OCI-LY1 (cell line): Measurements from ENCODE around the gene SCNN1B.

Source experiments
- H2AFZ ChIP-seq: fragments of 200-600 bp; sonication (generic), shearing (Covaris generic); 2 replicates; pipeline ENCODE4 v1.6.0; 2014; ENCODE audit warnings: antibody characterized with exemption, mild to moderate bottlenecking, low read length
- H3F3A ChIP-seq: fragments of 200-600 bp; sonication (generic), shearing (Covaris generic); 2 replicates; pipeline ENCODE4 v1.6.0; 2014; ENCODE audit warnings: mild to moderate bottlenecking, antibody characterized with exemption, low read length, moderate library complexity; ENCODE audit not compliant: insufficient read depth
- H3K27ac ChIP-seq: fragments of 200-600 bp; sonication (generic); 2 replicates; pipeline ENCODE4 v1.5.1; 2014; ENCODE audit warnings: low read length, mixed run types, mild to moderate bottlenecking, low read depth; ENCODE audit not compliant: poor library complexity, severe bottlenecking
- H3K27me3 ChIP-seq: fragments of 200-600 bp; sonication (generic); 2 replicates; pipeline ENCODE4 v1.6.0; 2014; ENCODE audit warnings: antibody characterized with exemption, mild to moderate bottlenecking, low read length, moderate library complexity; ENCODE audit not compliant: insufficient read depth
- H3K36me3 ChIP-seq: fragments of 200-600 bp; sonication (generic); 2 replicates; pipeline ENCODE4 v1.6.1; 2014; ENCODE audit warnings: mild to moderate bottlenecking, antibody characterized with exemption, low read length, moderate library complexity, mixed read lengths; ENCODE audit not compliant: insufficient read depth
- H3K4me1 ChIP-seq: fragments of 200-600 bp; sonication (generic); 2 replicates; pipeline ENCODE4 v1.5.1; 2014; ENCODE audit warnings: mild to moderate bottlenecking, low read length, moderate library complexity; ENCODE audit not compliant: insufficient read depth, severe bottlenecking
- H3K4me2 ChIP-seq: fragments of 200-600 bp; sonication (generic), shearing (Covaris generic); 2 replicates; pipeline ENCODE4 v1.6.1; 2014; ENCODE audit warnings: low read length
- H3K4me3 ChIP-seq: fragments of 200-600 bp; sonication (generic); 2 replicates; pipeline ENCODE4 v1.5.1; 2014; ENCODE audit warnings: low read length, low read depth, mild to moderate bottlenecking, mixed read lengths; ENCODE audit not compliant: poor library complexity, severe bottlenecking
- H3K79me2 ChIP-seq: fragments of 200-600 bp; shearing (Covaris generic); 2 replicates; pipeline ENCODE4 v1.6.1; 2016; ENCODE audit warnings: mixed run types, low read length, mixed read lengths; ENCODE audit not compliant: insufficient read depth
- H3K9ac ChIP-seq: fragments of 200-600 bp; sonication (generic), shearing (Covaris generic); 2 replicates; pipeline ENCODE4 v1.6.1; 2014; ENCODE audit warnings: mild to moderate bottlenecking, low read length, mixed read lengths
- H3K9me2 ChIP-seq: fragments of 200-600 bp; sonication (generic), shearing (Covaris generic); 2 replicates; pipeline ENCODE4 v1.6.1; 2014; ENCODE audit warnings: low read depth, mild to moderate bottlenecking, low read length, mixed read lengths
- H3K9me3 ChIP-seq: fragments of 200-600 bp; shearing (Covaris generic); 2 replicates; pipeline ENCODE4 v1.6.1; 2014; ENCODE audit warnings: low read length, mixed read lengths
- H4K20me1 ChIP-seq: fragments of 200-600 bp; sonication (generic), shearing (Covaris generic); 2 replicates; pipeline ENCODE4 v1.6.0; 2016; ENCODE audit warnings: mild to moderate bottlenecking, low read length; ENCODE audit not compliant: insufficient read depth
- EZH2 ChIP-seq: fragments of 200-600 bp; sonication (generic), shearing (Covaris generic); IDR thresholded peaks from 2 replicates; pipeline ENCODE4 v1.8.0; 2017; ENCODE audit warnings: borderline replicate concordance, mixed run types, mild to moderate bottlenecking, antibody characterized with exemption, low read length, moderate library complexity, mixed read lengths
- TF ChIP-seq, protein P1 (sequence below): fragments of 200-600 bp; sonication (generic), shearing (Covaris generic); IDR thresholded peaks from 2 replicates; pipeline ENCODE4 v1.5.1; 2017; ENCODE audit warnings: mild to moderate bottlenecking, antibody characterized with exemption, low read length, moderate library complexity, mixed read lengths

The SCNN1B gene

DNA sequence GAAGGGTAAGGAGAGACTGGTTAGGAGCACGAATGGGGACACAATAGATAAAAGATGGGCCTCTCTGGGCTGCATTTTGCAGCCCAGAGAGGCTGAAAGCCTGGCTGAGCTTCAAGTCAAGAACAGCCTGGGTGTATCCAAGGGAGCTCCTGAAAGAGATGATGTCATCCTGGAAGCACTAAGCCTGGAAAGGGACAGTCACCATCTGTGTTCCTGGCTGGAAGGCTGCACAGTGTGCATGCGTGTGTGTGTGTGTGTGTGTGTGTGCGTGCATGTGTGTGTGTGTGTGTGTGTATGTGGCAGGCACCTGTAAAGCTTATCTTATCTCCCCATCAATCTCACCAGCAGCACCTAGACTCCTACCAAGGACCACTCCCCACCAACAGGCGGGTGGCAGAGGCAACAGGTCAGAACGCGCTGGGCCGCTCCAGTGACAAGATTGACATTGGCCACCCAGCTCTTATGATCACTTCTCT, 106.8 kb downstream of the SCNN1B start:
- Histone ChIP-seq H4K20me1 (no peaks in the 10 kb centered on the region), H3K36me3 (peaks cover 26% of the 10 kb centered on the region), H2AFZ (no peak overlapping the region), H3K9me3 (no peaks in the 10 kb centered on the region), H3K9me2 (no peaks in the 10 kb centered on the region), H3F3A (no peaks in the 10 kb centered on the region), H3K4me3 (no peak overlapping the region), H3K27me3 (no peaks in the 10 kb centered on the region), H3K4me2 (no peak overlapping the region), H3K27ac (no peak overlapping the region), H3K79me2 (no peaks in the 10 kb centered on the region), H3K9ac (no peak overlapping the region), H3K4me1 (no peaks in the 10 kb centered on the region)
- TF ChIP-seq EZH2: no peak
- TF ChIP-seq, protein P1, sequence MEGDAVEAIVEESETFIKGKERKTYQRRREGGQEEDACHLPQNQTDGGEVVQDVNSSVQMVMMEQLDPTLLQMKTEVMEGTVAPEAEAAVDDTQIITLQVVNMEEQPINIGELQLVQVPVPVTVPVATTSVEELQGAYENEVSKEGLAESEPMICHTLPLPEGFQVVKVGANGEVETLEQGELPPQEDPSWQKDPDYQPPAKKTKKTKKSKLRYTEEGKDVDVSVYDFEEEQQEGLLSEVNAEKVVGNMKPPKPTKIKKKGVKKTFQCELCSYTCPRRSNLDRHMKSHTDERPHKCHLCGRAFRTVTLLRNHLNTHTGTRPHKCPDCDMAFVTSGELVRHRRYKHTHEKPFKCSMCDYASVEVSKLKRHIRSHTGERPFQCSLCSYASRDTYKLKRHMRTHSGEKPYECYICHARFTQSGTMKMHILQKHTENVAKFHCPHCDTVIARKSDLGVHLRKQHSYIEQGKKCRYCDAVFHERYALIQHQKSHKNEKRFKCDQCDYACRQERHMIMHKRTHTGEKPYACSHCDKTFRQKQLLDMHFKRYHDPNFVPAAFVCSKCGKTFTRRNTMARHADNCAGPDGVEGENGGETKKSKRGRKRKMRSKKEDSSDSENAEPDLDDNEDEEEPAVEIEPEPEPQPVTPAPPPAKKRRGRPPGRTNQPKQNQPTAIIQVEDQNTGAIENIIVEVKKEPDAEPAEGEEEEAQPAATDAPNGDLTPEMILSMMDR: no peak

DNA sequence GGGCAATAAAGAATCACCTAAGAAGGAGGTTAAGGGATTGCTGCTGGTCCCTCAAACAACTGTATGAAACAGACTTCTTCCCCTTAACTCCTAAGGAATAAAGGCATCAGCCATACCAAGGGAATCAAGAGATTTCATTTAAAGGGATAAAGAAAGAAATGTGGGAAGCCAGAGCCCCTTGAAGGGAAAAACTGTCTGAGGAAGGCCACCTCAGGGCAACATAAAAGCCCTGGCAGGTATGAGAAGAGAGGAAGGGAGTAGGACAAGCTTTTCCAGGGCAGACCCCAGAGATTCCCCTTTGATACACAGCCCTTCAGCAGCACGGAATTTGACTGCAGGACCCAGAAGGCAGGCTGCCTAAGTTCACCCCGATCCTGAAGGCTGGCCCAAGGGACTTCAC, 107.4 kb downstream of the SCNN1B start:
- no peaks in the 10 kb centered on the region for H3F3A ChIP-seq
- H3K4me2 ChIP-seq: no peak overlapping the region
- no peaks in the 10 kb centered on the region for H3K9me3 ChIP-seq
- H3K4me3 ChIP-seq: no peak overlapping the region
- no peaks in the 10 kb centered on the region for H4K20me1 ChIP-seq
- no peak overlapping the region for H2AFZ ChIP-seq
- H3K27me3 ChIP-seq: no peaks in the 10 kb centered on the region
- H3K36me3 ChIP-seq: peaks cover 24% of the 10 kb centered on the region
- H3K9me2 ChIP-seq: no peaks in the 10 kb centered on the region
- TF ChIP-seq, protein P1: no peak
- TF ChIP-seq EZH2: no peak
- no peak overlapping the region for H3K9ac ChIP-seq
- H3K79me2 ChIP-seq: no peaks in the 10 kb centered on the region
- H3K4me1 ChIP-seq: no peaks in the 10 kb centered on the region
- H3K27ac ChIP-seq: no peak overlapping the region

DNA sequence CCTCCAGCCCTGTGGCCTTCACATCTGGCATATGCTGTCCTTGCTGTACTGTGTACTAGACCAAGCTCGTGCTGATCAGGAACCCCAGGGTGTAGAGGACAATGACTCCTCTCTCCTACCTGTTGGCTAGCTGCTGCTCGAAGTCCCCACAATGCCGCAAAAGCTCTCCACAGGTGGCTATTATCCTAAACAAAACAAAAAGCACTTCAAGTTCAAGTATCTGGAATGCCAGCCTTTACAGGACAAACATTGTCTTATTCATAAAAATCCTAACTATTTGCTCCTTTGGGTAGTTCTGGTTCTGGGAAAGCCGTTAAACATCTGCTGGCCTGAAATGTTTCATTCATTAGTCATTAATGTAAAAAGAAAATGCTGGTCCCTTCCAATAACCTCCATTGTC, 108.1 kb downstream of the SCNN1B start:
- Histone ChIP-seq H3K9ac (no peak overlapping the region), H3K36me3 (peaks cover 24% of the 10 kb centered on the region), H2AFZ (no peak overlapping the region), H4K20me1 (no peaks in the 10 kb centered on the region), H3F3A (no peaks in the 10 kb centered on the region), H3K4me2 (no peak overlapping the region), H3K4me1 (no peaks in the 10 kb centered on the region), H3K9me2 (no peaks in the 10 kb centered on the region), H3K4me3 (no peak overlapping the region), H3K79me2 (no peaks in the 10 kb centered on the region), H3K9me3 (no peaks in the 10 kb centered on the region), H3K27me3 (no peaks in the 10 kb centered on the region), H3K27ac (no peak overlapping the region)
- TF ChIP-seq, protein P1: no peak
- TF ChIP-seq EZH2: no peak
